Parathyroid adenoma (tissue), 2 donors: ENCODE measurements around the gene ACSL5.

Experiments
- H2AFZ ChIP-seq: fragments of 300-600 bp; sonication (generic); one replicate; pipeline ENCODE4 v1.7.0; 2017; ENCODE audit warnings: antibody characterized with exemption, mild to moderate bottlenecking
- H3K27ac ChIP-seq: fragments of 300-600 bp; sonication (generic); one replicate; pipeline ENCODE4 v1.7.0; 2017
- H3K27me3 ChIP-seq: fragments of 300-600 bp; sonication (generic); one replicate; pipeline ENCODE4 v1.7.0; 2017; ENCODE audit warnings: low read length; ENCODE audit not compliant: control insufficient read depth, insufficient read depth
- H3K36me3 ChIP-seq: fragments of 300-600 bp; sonication (generic); one replicate; pipeline ENCODE4 v1.7.0; 2017; ENCODE audit warnings: low read length; ENCODE audit not compliant: control insufficient read depth, insufficient read depth
- H3K4me1 ChIP-seq: fragments of 300-600 bp; sonication (generic); one replicate; pipeline ENCODE4 v1.7.0; 2017; ENCODE audit warnings: control low read depth
- H3K4me2 ChIP-seq: fragments of 300-600 bp; sonication (generic); one replicate; pipeline ENCODE4 v1.7.0; 2017; ENCODE audit warnings: low read length
- H3K4me3 ChIP-seq: fragments of 300-600 bp; sonication (generic); one replicate; pipeline ENCODE4 v1.7.0; 2017; ENCODE audit warnings: low read depth, low read length
- H3K79me2 ChIP-seq: fragments of 300-600 bp; sonication (generic); one replicate; pipeline ENCODE4 v1.7.0; 2017; ENCODE audit warnings: control low read depth
- H3K9ac ChIP-seq: fragments of 300-600 bp; sonication (generic); one replicate; pipeline ENCODE4 v1.7.0; 2017; ENCODE audit warnings: mild to moderate bottlenecking
- H3K9me3 ChIP-seq: fragments of 300-600 bp; sonication (generic); one replicate; pipeline ENCODE4 v1.7.0; 2017; ENCODE audit warnings: low read length; ENCODE audit not compliant: control insufficient read depth
- TF ChIP-seq, protein P1 (sequence below): fragments of 300-600 bp; sonication (generic); IDR thresholded peaks from one replicate; pipeline ENCODE4 v1.7.0; 2017; ENCODE audit warnings: antibody characterized with exemption, mild to moderate bottlenecking
- donor health status: primary hyperparathyroidism.

Gene ACSL5

DNA sequence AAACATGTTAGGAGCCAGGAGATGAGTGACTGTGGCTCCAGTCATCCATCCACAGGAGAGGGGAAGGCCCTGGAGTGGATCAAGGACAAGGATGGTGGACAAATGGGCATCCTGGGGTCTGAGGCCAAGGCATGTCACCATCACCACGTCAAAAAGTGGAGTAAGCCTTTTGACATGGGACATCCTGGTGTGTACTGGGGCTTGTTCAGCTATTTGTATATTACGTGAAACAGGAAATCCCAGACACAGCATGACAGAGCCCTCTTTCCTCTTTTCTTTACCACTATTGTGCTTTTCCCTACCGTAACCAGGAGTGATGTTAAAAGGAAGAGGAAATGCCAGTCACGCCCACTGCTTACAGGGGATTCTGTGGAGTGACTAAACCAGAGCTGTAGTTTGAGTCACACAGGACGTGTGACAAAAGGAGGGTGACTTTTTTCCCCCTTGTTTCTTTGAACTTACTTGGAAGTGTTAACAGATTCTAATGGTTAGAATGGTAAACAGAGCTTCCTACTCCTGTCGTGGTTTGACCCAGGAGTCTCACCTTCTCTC, 15.4 kb downstream of the ACSL5 start:
- Histone ChIP-seq H3K27ac (peak overlapping the region; percentile 49), H2AFZ (no peak overlapping the region), H3K9me3 (no peaks in the 10 kb centered on the region), H3K79me2 (no peaks in the 10 kb centered on the region), H3K36me3 (no peaks in the 10 kb centered on the region), H3K4me3 (no peak overlapping the region), H3K9ac (no peak overlapping the region), H3K4me1 (no peaks in the 10 kb centered on the region), H3K4me2 (no peak overlapping the region), H3K27me3 (no peaks in the 10 kb centered on the region)
- TF ChIP-seq, protein P1, sequence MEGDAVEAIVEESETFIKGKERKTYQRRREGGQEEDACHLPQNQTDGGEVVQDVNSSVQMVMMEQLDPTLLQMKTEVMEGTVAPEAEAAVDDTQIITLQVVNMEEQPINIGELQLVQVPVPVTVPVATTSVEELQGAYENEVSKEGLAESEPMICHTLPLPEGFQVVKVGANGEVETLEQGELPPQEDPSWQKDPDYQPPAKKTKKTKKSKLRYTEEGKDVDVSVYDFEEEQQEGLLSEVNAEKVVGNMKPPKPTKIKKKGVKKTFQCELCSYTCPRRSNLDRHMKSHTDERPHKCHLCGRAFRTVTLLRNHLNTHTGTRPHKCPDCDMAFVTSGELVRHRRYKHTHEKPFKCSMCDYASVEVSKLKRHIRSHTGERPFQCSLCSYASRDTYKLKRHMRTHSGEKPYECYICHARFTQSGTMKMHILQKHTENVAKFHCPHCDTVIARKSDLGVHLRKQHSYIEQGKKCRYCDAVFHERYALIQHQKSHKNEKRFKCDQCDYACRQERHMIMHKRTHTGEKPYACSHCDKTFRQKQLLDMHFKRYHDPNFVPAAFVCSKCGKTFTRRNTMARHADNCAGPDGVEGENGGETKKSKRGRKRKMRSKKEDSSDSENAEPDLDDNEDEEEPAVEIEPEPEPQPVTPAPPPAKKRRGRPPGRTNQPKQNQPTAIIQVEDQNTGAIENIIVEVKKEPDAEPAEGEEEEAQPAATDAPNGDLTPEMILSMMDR = no peak

- Histone ChIP-seq H3K27ac (no peak overlapping the region), H3K4me1 (no peaks in the 10 kb centered on the region), H3K36me3 (no peaks in the 10 kb centered on the region), H2AFZ (no peak overlapping the region), H3K9ac (no peak overlapping the region), H3K27me3 (no peaks in the 10 kb centered on the region), H3K79me2 (no peaks in the 10 kb centered on the region), H3K4me2 (no peak overlapping the region), H3K9me3 (no peaks in the 10 kb centered on the region), H3K4me3 (no peak overlapping the region)
- TF ChIP-seq, protein P1 = no peak
Observed at GRCh38 chr10:112390125-112390703, 16.3 kb downstream of the ACSL5 start.

DNA sequence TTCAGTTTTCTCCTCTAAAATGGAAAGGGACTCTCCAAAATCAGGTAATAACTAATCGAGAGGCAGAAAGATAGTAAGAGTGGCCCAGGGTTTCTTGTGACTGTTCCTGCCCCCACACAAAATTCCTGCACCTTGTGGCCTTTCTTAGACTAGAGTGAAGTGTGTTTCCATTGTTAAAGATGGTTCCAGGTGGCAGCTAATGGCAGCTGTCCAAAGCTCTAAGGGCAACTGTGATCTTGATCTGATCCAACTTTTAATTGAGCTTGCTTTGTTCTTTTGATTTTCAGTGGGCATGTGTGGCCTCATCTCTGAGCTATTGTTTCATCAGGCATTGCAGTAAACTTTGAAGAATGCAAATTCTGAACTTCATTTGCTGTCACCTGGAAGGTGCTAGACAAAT, 19.4 kb downstream of the ACSL5 start:
- H2AFZ ChIP-seq = no peak overlapping the region
- no peak overlapping the region for H3K4me2 ChIP-seq
- no peaks in the 10 kb centered on the region for H3K27me3 ChIP-seq
- H3K9ac ChIP-seq = no peak overlapping the region
- no peak overlapping the region for H3K4me3 ChIP-seq
- no peaks in the 10 kb centered on the region for H3K79me2 ChIP-seq
- TF ChIP-seq, protein P1 = no peak
- H3K36me3 ChIP-seq = no peaks in the 10 kb centered on the region
- no peaks in the 10 kb centered on the region for H3K4me1 ChIP-seq
- H3K9me3 ChIP-seq = no peaks in the 10 kb centered on the region
- no peak overlapping the region for H3K27ac ChIP-seq

GRCh38 chr10:112393827-112394226, 19.9 kb downstream of the ACSL5 start:
- Histone ChIP-seq H3K9ac (no peak overlapping the region), H3K27me3 (no peaks in the 10 kb centered on the region), H3K4me3 (no peak overlapping the region), H3K36me3 (no peaks in the 10 kb centered on the region), H2AFZ (no peak overlapping the region), H3K9me3 (no peaks in the 10 kb centered on the region), H3K79me2 (no peaks in the 10 kb centered on the region), H3K27ac (no peak overlapping the region), H3K4me1 (no peaks in the 10 kb centered on the region), H3K4me2 (no peak overlapping the region)
- TF ChIP-seq, protein P1 = no peak

DNA sequence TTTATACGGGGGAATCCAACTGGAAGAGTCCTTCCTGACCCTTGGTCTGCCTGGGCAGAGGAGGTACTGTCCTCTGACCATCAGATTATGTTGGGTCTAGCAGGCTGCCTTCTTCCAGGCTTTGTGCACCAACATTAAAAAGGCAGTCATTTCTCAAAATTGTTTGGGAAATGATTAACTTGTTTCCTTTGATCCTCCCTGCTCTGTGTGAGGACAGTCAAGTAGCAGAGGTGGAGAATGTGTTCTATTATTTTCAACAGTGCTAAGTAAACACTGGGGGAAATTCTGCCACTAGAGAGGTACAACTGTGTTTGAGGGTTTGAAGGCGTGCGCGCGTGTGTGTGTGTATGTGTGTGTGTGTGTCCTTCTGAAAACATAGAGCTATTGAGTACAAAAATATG, 20.6 kb downstream of the ACSL5 start:
- H3K36me3 ChIP-seq = no peaks in the 10 kb centered on the region
- H3K79me2 ChIP-seq = no peaks in the 10 kb centered on the region
- H3K4me1 ChIP-seq = no peaks in the 10 kb centered on the region
- no peak overlapping the region for H2AFZ ChIP-seq
- TF ChIP-seq, protein P1 = no peak
- no peak overlapping the region for H3K27ac ChIP-seq
- no peaks in the 10 kb centered on the region for H3K27me3 ChIP-seq
- H3K4me2 ChIP-seq = no peak overlapping the region
- H3K9ac ChIP-seq = no peak overlapping the region
- H3K9me3 ChIP-seq = no peaks in the 10 kb centered on the region
- no peak overlapping the region for H3K4me3 ChIP-seq
